Right cardiac atrium (tissue), 5 donors: ENCODE results near the gene ZC3H7A. TPM values are rescaled to one million over a fixed set of nuclear protein-coding genes. Genes with fewer than 3 reads are reported as not detected.

Experiments
- ATAC-seq, 2 donors: fragments of 200-7000 bp; cut with Tn5 transposase; one replicate each; pipeline versions ENCODE4 v1.8.0 to v1.9.1; 2020; ENCODE audit warnings: moderate library complexity in 2 of 2, mild to moderate bottlenecking in 1 of 2
- DNase-seq, 3 donors: peaks; one replicate each; pipeline ENCODE4 v3.0.0-alpha.2; 2020
- H3K27ac ChIP-seq: one replicate; pipeline ENCODE4 v1.5.1; 2013; ENCODE audit warnings: mild to moderate bottlenecking, low read length, control low read depth, moderate library complexity
- H3K27me3 ChIP-seq: one replicate; pipeline ENCODE4 v1.6.1; 2013; ENCODE audit not compliant: control insufficient read depth, insufficient read depth
- H3K4me1 ChIP-seq: one replicate; pipeline ENCODE4 v1.6.1; 2013; ENCODE audit warnings: low read length; ENCODE audit not compliant: control insufficient read depth, insufficient read depth
- H3K4me3 ChIP-seq: one replicate; pipeline ENCODE4 v1.5.1; 2013; ENCODE audit warnings: low read length, control low read depth
- H3K9me3 ChIP-seq: one replicate; pipeline ENCODE4 v1.6.1; 2013; ENCODE audit warnings: low read length; ENCODE audit not compliant: control insufficient read depth
- WGBS: extraction: QIAGEN DNeasy Blood & Tissue Kit; methylation state at CpG from one replicate; pipeline ENCODE4 v1.1.7; 2013; 5-methylcytosine and 5-hydroxymethylcytosine counted together
- intact Hi-C, 4 donors: fragments of 100-400 bp; cut with DNase I; formaldehyde crosslinking; loops; one replicate each; pipeline versions ENCODE4 v1.11.0 to v1.14.0; 2022 to 2023
- long read RNA-seq, 4 donors: library from polyadenylated mRNA; unstranded; transcript quantifications; one replicate each; pipeline ENCODE4 v2.0.0, GENCODE V29; 2020 to 2021
- polyA plus RNA-seq: library from polyadenylated mRNA; stranded (reverse); fragments of 200-250 nt; gene quantifications from one replicate; pipeline ENCODE4 v1.2.3, GENCODE V29; 2013
- total RNA-seq, 4 donors: library from RNA; stranded (reverse); fragmentation: NEBNext Ultra II Directional; extraction: Animal tissue kit (Norgen Biotek cat#: 25700); gene quantifications; one replicate each; pipeline ENCODE4 v1.2.1, GENCODE V29; 2021
- donor health status: healthy with polysubstance abuse.
- donor health status: DM: no; HTN: yes; CAD: no.
- donor health status: DM: no; HTN: no; CAD: no.
- donor health status: DM: no; HTN: yes; CAD: no; lungs with severe emphysema.
- donor health status: DM: yes; HTN: yes; CAD: no.

The ZC3H7A gene
- total RNA-seq (10 to 100 TPM; 29.2 to 32.2 (median 31.0) TPM), polyA plus RNA-seq (18.7 TPM)
- long read RNA-seq, donor 1, transcript ZC3H7A-201 (23 exons, 3,825 nt) = major isoform, 31 of 49 reads
- long read RNA-seq, donor 1, partial matches to known transcripts = 9 of 49 reads
- long read RNA-seq, donor 1, other reads (novel, unspliced or antisense) = 8 of 49 reads
- long read RNA-seq, donor 2, transcript ZC3H7A-201 (23 exons, 3,825 nt) = major isoform, 12 of 14 reads
- long read RNA-seq, donor 2, partial matches to known transcripts = 0 of 14 reads
- long read RNA-seq, donor 2, other reads (novel, unspliced or antisense) = 2 of 14 reads
- long read RNA-seq, donor 3, transcript ZC3H7A-201 (23 exons, 3,825 nt) = major isoform, 41 of 99 reads
- long read RNA-seq, donor 3, partial matches to known transcripts = 49 of 99 reads
- long read RNA-seq, donor 3, other reads (novel, unspliced or antisense) = 9 of 99 reads
- long read RNA-seq, donor 4, transcript ZC3H7A-201 (23 exons, 3,825 nt) = major isoform, 25 of 29 reads
- long read RNA-seq, donor 4, partial matches to known transcripts = 3 of 29 reads
- long read RNA-seq, donor 4, other reads (novel, unspliced or antisense) = 1 of 29 reads

- H3K4me3 ChIP-seq = peak within 1 kb of the TSS; percentile 93
- no peaks in the 10 kb centered on the region for H3K27me3 ChIP-seq
- H3K4me1 ChIP-seq = peaks cover 16% of the 10 kb centered on the region
- H3K27ac ChIP-seq = peak within 1 kb of the TSS; percentile 97
- WGBS = under 1% methylated on average over 80 of the region's 80 CpGs
- peak; percentile 99 for ATAC-seq
- H3K9me3 ChIP-seq = no peaks in the 10 kb centered on the region
- DNase-seq = peak; percentile 98 to 99 (median 99)
- intact Hi-C loops = loop anchor here in 2 of 4 donors (5.0 kb wide), 1 partner anchor 55 kb away; the partner anchor contains the start of gene TXNDC11 (in 2 of the 2)
Observed at GRCh38 chr16:11797166-11797956, at the start of gene ZC3H7A. TSS of gene ZC3H7A (minus strand) at chr16:11797258. CDS start at chr16:11782354, 14,904 bp downstream.

- no peaks in the 10 kb centered on the region for H3K9me3 ChIP-seq
- H3K4me3 ChIP-seq = no peak overlapping the region
- WGBS = 88% methylated on average over 4 of the region's 4 CpGs
- no peaks in the 10 kb centered on the region for H3K27me3 ChIP-seq
- intact Hi-C loops = loop anchor here in 1 of 4 donors (10.0 kb wide), 1 partner anchor 70 kb away; no protein-coding TSS in a partner anchor
- H3K4me1 ChIP-seq = no peaks in the 10 kb centered on the region
- no peak for DNase-seq
- no peak for ATAC-seq
- no peak overlapping the region for H3K27ac ChIP-seq
Observed at GRCh38 chr16:11844499-11844898, 47.4 kb upstream of the ZC3H7A start.

- no peak overlapping the region for H3K27ac ChIP-seq
- no peaks in the 10 kb centered on the region for H3K27me3 ChIP-seq
- 85% methylated on average over 5 of the region's 5 CpGs for WGBS
- DNase-seq (no peak), ATAC-seq (no peak)
- H3K4me3 ChIP-seq = no peak overlapping the region
- intact Hi-C loops = loop anchor here in 1 of 4 donors (10.0 kb wide), 1 partner anchor 69 kb away; no protein-coding TSS in a partner anchor
- no peaks in the 10 kb centered on the region for H3K9me3 ChIP-seq
- no peaks in the 10 kb centered on the region for H3K4me1 ChIP-seq
Observed at GRCh38 chr16:11843861-11844260, 46.8 kb upstream of the ZC3H7A start.

- Histone ChIP-seq H3K4me3 (no peak overlapping the region), H3K27me3 (no peaks in the 10 kb centered on the region), H3K4me1 (no peaks in the 10 kb centered on the region), H3K9me3 (no peaks in the 10 kb centered on the region), H3K27ac (no peak overlapping the region)
- ATAC-seq (no peak), DNase-seq (no peak)
- 97% methylated on average over 11 of the region's 11 CpGs for WGBS
- intact Hi-C loops = loop anchor here in 1 of 4 donors (10.0 kb wide), 1 partner anchor 68 kb away; no protein-coding TSS in a partner anchor
Observed at GRCh38 chr16:11843206-11843605, 46.1 kb upstream of the ZC3H7A start.

GRCh38 chr16:11841026-11841425, 44.0 kb upstream of the ZC3H7A start:
- ATAC-seq = no peak
- intact Hi-C loops = loop anchor here in 1 of 4 donors (10.0 kb wide), 1 partner anchor 66 kb away; no protein-coding TSS in a partner anchor

GRCh38 chr16:11836650-11837244, 39.7 kb upstream of the ZC3H7A start:
- Histone ChIP-seq H3K27ac (no peak overlapping the region), H3K4me1 (no peaks in the 10 kb centered on the region), H3K4me3 (no peak overlapping the region), H3K9me3 (no peaks in the 10 kb centered on the region), H3K27me3 (no peaks in the 10 kb centered on the region)
- ATAC-seq (no peak), DNase-seq (no peak)
- intact Hi-C loops = no loop called here
- WGBS = 92% methylated on average over 7 of the region's 7 CpGs

More at GRCh38 chr16:11841026-11841425, 44.0 kb upstream of the ZC3H7A start:
- Histone ChIP-seq H3K27ac (no peak overlapping the region), H3K4me3 (no peak overlapping the region), H3K27me3 (no peaks in the 10 kb centered on the region), H3K9me3 (no peaks in the 10 kb centered on the region), H3K4me1 (no peaks in the 10 kb centered on the region)
- no peak for DNase-seq
- 94% methylated on average over 7 of the region's 7 CpGs for WGBS

GRCh38 chr16:11835891-11836649, 39.0 kb upstream of the ZC3H7A start:
- Histone ChIP-seq H3K9me3 (no peaks in the 10 kb centered on the region), H3K27ac (no peak overlapping the region), H3K27me3 (no peaks in the 10 kb centered on the region), H3K4me3 (no peak overlapping the region), H3K4me1 (no peaks in the 10 kb centered on the region)
- DNase-seq = peak in 1 of 3 donors; percentile 52
- no peak for ATAC-seq
- intact Hi-C loops = no loop called here
- WGBS = 41% methylated on average over 9 of the region's 9 CpGs

GRCh38 chr16:11835309-11835708, 38.3 kb upstream of the ZC3H7A start:
- no peaks in the 10 kb centered on the region for H3K9me3 ChIP-seq
- intact Hi-C loops = no loop called here
- no peak overlapping the region for H3K4me3 ChIP-seq
- no peaks in the 10 kb centered on the region for H3K4me1 ChIP-seq
- no peak overlapping the region for H3K27ac ChIP-seq
- ATAC-seq (peak in 1 of 2 donors; percentile 45), DNase-seq (peak in 1 of 3 donors; percentile 38)
- WGBS = 88% methylated on average over 4 of the region's 4 CpGs
- H3K27me3 ChIP-seq = no peaks in the 10 kb centered on the region

GRCh38 chr16:11833951-11834695, 37.1 kb upstream of the ZC3H7A start:
- intact Hi-C loops = no loop called here

More at GRCh38 chr16:11833951-11834695, 37.1 kb upstream of the ZC3H7A start:
- H3K4me1 ChIP-seq = no peaks in the 10 kb centered on the region
- DNase-seq = peak in 1 of 3 donors; percentile 40
- no peak overlapping the region for H3K4me3 ChIP-seq
- no peak overlapping the region for H3K27ac ChIP-seq
- WGBS = 49% methylated on average over 6 of the region's 6 CpGs
- peak in 1 of 2 donors; percentile 31 for ATAC-seq
- H3K9me3 ChIP-seq = no peaks in the 10 kb centered on the region
- no peaks in the 10 kb centered on the region for H3K27me3 ChIP-seq
